ENCODE measurements around the gene ZDHHC8. TPM values are rescaled to one million over a fixed set of nuclear protein-coding genes. Genes with fewer than 3 reads are reported as not detected.

The ZDHHC8 gene
- total and polyA plus RNA-seq, 5 donors, result 34.2 to 64.7 (median 54.9) TPM

DNA sequence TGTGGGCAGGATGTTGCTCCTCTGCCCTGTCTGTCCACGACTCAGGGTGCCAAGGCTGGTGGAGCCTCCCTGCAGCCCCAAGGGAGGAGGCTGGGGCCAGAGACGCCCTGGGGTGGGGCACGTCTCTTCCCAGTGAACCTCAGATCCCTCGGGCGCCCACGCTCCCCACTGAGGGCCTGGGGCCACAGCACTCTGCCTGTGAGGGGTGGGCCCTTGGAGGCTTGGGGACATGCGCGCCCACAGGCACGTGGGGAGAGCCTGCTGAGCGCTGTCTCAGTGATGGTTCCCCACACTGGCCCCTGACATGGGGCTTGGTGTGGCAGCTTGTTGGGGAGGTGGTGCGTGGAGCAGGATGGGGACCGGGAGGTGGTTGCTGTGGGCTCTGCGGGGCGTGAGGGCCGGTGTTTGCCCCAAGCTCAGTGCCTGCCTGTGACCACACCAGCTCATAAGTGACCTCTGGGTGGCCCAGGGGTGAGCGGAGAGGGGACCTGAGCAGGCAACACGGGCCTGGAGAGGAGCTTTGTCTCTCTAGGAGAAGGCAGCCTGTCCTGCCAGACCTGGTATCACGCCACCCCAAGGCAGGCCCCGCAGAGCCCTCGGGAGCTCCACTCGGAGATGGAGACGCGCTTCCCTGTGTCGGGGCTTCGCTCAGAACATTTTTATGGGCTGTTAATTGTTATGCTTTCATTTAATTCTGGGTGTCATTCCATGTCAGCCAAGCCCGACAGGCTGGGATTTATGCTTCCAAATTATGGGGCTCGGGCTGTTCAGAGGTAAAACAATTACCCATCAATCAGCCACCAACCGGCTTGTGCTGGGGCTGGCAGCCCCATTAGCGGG is 46.7 kb downstream of the ZDHHC8 start:
- H3K4me3 ChIP-seq (ENCODE audit: low read length), result no peak overlapping the region
- no peaks in the 10 kb centered on the region for H3K9me3 ChIP-seq (ENCODE audit: control insufficient read depth, low read length)
- intact Hi-C loops (cut with DNase I), result no loop called here
- H3K27me3 ChIP-seq (ENCODE audit: control insufficient read depth, insufficient read depth), result no peaks in the 10 kb centered on the region
- DNase-seq (no peak), ATAC-seq (no peak)
- H3K27ac ChIP-seq (ENCODE audit: low read length), result no peak overlapping the region
- WGBS, result 84% methylated on average over 29 of the region's 29 CpGs
- H3K4me1 ChIP-seq (ENCODE audit: control insufficient read depth, insufficient read depth, low read length), result no peaks in the 10 kb centered on the region

DNA sequence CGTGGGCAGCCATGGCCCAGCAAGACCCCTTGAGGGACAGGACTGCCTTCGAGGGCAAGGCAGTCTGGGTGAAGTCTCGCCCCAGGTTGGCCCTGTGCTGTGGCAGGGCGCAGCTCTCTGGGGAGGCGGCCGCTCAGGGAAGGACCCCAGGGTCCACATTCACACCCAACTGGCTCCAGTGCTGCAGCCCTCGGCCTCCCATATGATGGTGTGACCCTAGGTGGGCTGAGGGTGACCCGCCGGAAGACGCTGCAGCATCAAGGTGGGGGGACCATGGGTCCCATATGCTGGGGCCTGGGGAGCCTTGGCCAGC is 47.3 kb downstream of the ZDHHC8 start:
- WGBS, result 90% methylated on average over 10 of the region's 10 CpGs
- Histone ChIP-seq H3K4me3 (ENCODE audit: low read length) (no peak overlapping the region), H3K27ac (ENCODE audit: low read length) (no peak overlapping the region), H3K9me3 (ENCODE audit: control insufficient read depth, low read length) (no peaks in the 10 kb centered on the region), H3K4me1 (ENCODE audit: control insufficient read depth, insufficient read depth, low read length) (no peaks in the 10 kb centered on the region), H3K27me3 (ENCODE audit: control insufficient read depth, insufficient read depth) (no peaks in the 10 kb centered on the region)
- DNase-seq (no peak), ATAC-seq (no peak)
- intact Hi-C loops (cut with DNase I), result no loop called here

DNA sequence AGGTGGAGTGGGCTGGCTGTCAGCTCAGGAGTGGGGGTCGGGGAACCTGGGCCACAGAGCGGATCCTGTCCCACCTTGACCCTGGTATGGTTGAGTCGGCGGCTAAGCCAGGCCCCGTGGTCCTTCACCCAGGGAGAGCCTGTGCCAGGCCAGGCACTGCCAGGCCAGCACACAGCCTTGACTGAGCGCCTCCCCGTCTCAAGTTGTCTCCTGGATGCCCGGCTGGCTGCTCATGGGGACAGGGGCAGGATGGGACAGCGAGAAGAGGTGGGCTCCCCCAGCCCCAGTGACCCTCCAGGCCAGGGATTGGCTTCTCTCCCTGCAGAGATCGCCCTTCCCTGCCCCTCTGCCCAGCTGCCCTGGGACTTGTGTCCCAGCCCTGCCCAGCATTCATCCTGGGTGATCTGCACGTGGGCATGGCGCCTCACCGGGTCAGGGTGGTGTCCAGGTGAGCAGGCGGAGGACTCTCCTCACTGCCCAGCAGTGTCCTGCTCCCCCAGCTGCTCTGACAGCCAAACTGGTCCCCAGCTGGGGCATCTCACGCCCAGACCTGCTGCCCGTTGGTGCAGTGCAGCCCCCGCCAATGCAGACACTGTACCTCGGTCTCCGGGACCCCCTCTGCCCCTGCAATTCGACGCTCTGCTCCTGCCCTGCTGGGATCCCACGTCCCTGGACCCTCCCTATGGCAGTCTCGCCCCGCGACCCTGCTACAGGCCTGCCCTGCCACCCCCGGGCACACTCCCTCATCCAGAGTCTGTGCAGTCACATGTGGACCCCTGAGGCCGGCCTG is 48.0 kb downstream of the ZDHHC8 start:
- DNase-seq, result no peak
- 89% methylated on average over 27 of the region's 27 CpGs for WGBS

DNA sequence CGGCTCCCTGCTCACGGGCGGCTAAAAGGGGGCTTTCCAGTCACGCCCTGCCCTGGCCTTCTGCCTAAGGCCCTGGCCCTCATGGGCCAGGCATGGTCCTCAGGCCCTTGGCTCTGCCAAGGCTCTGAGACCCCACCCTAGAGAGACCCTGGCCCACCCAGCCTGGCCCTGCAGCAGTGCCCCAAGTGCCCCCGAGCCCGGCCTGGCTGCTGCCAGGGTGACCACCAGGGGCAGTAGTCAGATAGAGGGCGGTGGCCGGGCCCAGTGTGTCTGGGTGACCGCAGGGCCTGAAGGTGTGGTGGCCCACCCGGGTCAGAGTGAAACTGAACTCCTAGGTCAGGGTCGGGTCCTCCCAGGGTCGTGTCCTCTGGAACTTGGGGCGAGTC is 48.6 kb downstream of the ZDHHC8 start:
- ATAC-seq, result no peak
- no peak for DNase-seq
- no peaks in the 10 kb centered on the region for H3K4me1 ChIP-seq (ENCODE audit: control insufficient read depth, insufficient read depth, low read length)
- WGBS, result 83% methylated on average over 13 of the region's 13 CpGs
- intact Hi-C loops (cut with DNase I), result no loop called here
- no peaks in the 10 kb centered on the region for H3K9me3 ChIP-seq (ENCODE audit: control insufficient read depth, low read length)
- no peak overlapping the region for H3K4me3 ChIP-seq (ENCODE audit: low read length)
- no peak overlapping the region for H3K27ac ChIP-seq (ENCODE audit: low read length)
- H3K27me3 ChIP-seq (ENCODE audit: control insufficient read depth, insufficient read depth), result no peaks in the 10 kb centered on the region

More for the DNA sequence above, 48.0 kb downstream of the ZDHHC8 start:
- intact Hi-C loops (cut with DNase I), result no loop called here
- Histone ChIP-seq H3K27me3 (ENCODE audit: control insufficient read depth, insufficient read depth) (no peaks in the 10 kb centered on the region), H3K4me1 (ENCODE audit: control insufficient read depth, insufficient read depth, low read length) (no peaks in the 10 kb centered on the region), H3K9me3 (ENCODE audit: control insufficient read depth, low read length) (no peaks in the 10 kb centered on the region), H3K27ac (ENCODE audit: low read length) (no peak overlapping the region), H3K4me3 (ENCODE audit: low read length) (no peak overlapping the region)
- ATAC-seq, result no peak

DNA sequence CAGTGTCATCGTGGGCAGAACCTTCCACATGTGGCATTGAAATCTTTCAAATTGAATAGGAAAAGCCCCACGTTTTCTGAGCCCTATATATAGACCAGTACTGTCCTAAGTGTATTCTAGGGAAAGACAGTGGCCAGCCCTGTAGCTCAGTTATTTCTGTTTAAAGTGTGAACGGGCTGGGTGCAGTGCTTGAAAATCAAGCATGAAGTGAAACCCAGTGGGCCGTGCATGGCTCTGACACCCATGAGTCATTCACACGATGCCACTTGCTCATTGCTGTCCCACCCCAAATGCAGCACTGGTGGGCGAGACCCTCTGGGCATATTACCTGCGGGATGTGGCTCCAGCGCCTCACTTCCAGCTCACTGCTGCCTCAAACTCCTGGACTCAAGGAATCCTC is 49.0 kb downstream of the ZDHHC8 start:
- WGBS, result 78% methylated on average over 8 of the region's 8 CpGs
- Histone ChIP-seq H3K4me1 (ENCODE audit: control insufficient read depth, insufficient read depth, low read length) (no peaks in the 10 kb centered on the region), H3K4me3 (ENCODE audit: low read length) (no peak overlapping the region), H3K27me3 (ENCODE audit: control insufficient read depth, insufficient read depth) (no peaks in the 10 kb centered on the region), H3K9me3 (ENCODE audit: control insufficient read depth, low read length) (no peaks in the 10 kb centered on the region), H3K27ac (ENCODE audit: low read length) (no peak overlapping the region)
- DNase-seq, result no peak
- intact Hi-C loops (cut with DNase I), result no loop called here
- no peak for ATAC-seq

DNA sequence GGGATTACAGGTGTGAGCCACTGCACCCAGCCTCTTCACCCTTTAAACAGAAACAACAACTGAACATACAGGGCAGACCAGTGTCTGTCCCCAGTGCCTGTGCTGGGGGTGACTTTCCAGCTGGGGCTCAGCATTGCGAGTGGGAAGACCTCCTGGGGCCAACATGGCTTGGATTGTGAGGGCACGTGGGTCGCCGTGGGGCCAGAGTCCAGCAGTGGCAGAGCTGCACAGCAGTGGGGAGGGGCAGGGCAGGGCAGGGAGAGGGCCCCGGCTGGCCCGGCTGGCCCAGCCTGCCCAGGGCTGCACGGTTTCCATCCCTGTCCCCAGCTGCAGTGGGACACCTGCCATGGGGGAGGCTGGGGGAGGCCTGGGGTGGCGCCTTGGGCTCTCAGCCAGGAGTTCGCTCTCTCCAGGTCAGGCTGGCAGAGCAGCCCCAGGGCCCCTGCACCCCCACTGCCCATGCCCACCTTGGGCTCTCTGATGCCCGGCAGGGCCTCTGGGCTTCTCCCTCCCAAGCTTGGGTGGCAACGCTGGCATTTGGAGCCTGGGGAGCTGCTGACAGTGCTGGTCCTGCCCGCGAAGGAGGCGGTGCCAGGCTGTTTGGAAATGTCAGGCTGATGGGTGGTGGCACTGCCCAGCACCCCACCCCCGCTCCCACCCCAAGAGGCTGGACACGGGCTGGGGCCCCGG is 49.7 kb downstream of the ZDHHC8 start:
- Histone ChIP-seq H3K27ac (ENCODE audit: low read length) (no peak overlapping the region), H3K4me1 (ENCODE audit: control insufficient read depth, insufficient read depth, low read length) (no peaks in the 10 kb centered on the region), H3K9me3 (ENCODE audit: control insufficient read depth, low read length) (no peaks in the 10 kb centered on the region), H3K4me3 (ENCODE audit: low read length) (no peak overlapping the region), H3K27me3 (ENCODE audit: control insufficient read depth, insufficient read depth) (no peaks in the 10 kb centered on the region)
- 77% methylated on average over 17 of the region's 17 CpGs for WGBS
- DNase-seq, result no peak
- no peak for ATAC-seq
- intact Hi-C loops (cut with DNase I), result no loop called here

DNA sequence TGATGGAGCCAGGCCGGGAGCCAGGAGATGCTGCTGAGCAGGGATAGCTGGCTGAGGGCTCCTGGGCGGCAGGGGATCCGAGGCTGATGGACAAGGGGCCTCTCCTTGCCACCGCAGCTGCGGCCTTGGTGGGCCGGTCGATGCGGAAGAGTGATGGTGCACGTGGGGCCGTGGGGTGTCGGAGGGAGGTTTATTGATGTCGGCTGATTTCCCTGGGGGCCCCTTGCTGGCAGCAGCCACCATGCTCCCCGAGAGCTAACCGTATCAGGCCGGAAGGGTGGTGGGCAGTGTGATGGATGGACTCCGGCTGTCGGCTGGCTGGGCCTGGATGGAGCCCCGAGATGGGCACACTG is 50.3 kb downstream of the ZDHHC8 start:
- intact Hi-C loops (cut with DNase I), result no loop called here
- no peak for DNase-seq
- WGBS, result 79% methylated on average over 18 of the region's 18 CpGs
- Histone ChIP-seq H3K27ac (ENCODE audit: low read length) (no peak overlapping the region), H3K9me3 (ENCODE audit: control insufficient read depth, low read length) (no peaks in the 10 kb centered on the region), H3K27me3 (ENCODE audit: control insufficient read depth, insufficient read depth) (no peaks in the 10 kb centered on the region), H3K4me1 (ENCODE audit: control insufficient read depth, insufficient read depth, low read length) (no peaks in the 10 kb centered on the region), H3K4me3 (ENCODE audit: low read length) (no peak overlapping the region)
- no peak for ATAC-seq

DNA sequence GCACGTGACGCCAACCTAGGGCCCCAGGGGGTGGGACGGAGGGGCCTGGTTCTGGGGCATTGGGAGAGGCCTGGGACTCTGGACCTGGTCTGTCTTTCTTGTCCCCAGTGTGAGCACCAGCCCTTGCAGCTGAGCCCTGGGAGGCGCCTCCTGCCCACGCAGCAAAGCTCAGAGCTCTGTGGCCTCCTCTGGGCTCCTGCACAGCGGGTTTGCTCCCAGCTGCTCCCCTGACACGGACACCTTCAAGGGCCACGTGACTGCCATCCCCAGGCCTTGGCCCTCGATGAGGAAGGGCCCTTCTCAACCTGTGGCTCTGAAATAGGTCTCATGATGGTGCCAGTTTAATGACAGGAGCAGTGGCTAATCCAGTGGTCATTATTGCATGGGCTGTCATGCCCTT is 50.8 kb downstream of the ZDHHC8 start:
- 89% methylated on average over 9 of the region's 9 CpGs for WGBS

DNA sequence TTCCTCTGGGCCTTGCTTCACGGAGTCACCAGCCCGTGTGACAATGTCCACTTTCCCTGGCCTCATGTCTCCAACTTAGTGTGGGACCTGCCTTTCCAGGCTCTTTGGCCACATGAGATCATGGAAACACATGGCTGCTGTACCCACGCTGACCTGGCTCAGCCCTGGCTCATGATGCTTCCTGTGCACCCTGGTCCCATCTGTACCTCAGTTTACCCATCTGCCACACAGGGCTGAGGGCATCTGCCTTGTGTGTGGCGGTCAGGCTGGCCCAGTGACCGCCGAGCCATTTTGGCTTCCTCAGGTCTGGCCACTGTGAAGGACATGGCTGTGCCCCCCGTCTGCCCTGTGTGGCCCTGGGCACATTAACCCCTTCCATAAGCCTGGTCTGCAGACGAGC is 51.5 kb downstream of the ZDHHC8 start:
- no peaks in the 10 kb centered on the region for H3K27me3 ChIP-seq (ENCODE audit: control insufficient read depth, insufficient read depth)
- DNase-seq (no peak), ATAC-seq (no peak)
- no peaks in the 10 kb centered on the region for H3K9me3 ChIP-seq (ENCODE audit: control insufficient read depth, low read length)
- H3K4me3 ChIP-seq (ENCODE audit: low read length), result no peak overlapping the region
- H3K4me1 ChIP-seq (ENCODE audit: control insufficient read depth, insufficient read depth, low read length), result no peaks in the 10 kb centered on the region
- no peak overlapping the region for H3K27ac ChIP-seq (ENCODE audit: low read length)
- intact Hi-C loops (cut with DNase I), result no loop called here
- WGBS, result 84% methylated on average over 8 of the region's 8 CpGs

More for the DNA sequence above, 50.8 kb downstream of the ZDHHC8 start:
- Histone ChIP-seq H3K9me3 (ENCODE audit: control insufficient read depth, low read length) (no peaks in the 10 kb centered on the region), H3K27me3 (ENCODE audit: control insufficient read depth, insufficient read depth) (no peaks in the 10 kb centered on the region), H3K4me1 (ENCODE audit: control insufficient read depth, insufficient read depth, low read length) (no peaks in the 10 kb centered on the region), H3K4me3 (ENCODE audit: low read length) (no peak overlapping the region), H3K27ac (ENCODE audit: low read length) (no peak overlapping the region)
- intact Hi-C loops (cut with DNase I), result no loop called here
- DNase-seq (no peak), ATAC-seq (no peak)

DNA sequence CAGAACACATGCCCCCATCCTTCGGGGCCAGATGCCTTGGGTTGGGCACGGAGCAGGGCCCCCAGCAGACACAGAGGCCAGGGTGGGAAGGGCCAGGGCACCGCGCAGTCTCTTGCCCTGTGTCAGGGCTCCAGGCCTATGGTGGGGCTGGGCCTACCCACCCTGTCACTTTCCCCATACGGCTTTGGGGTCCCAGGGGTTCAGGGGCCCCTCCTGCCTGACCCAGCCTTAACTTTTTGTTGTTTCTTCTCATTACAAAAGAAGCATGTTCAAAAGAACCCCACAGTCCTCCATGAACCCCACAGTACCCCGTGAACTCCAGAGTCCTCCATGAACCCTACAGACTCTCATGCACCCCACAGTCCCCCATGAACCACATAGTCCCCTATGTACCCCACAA is 52.2 kb downstream of the ZDHHC8 start:
- DNase-seq, result no peak
- 68% methylated on average over 6 of the region's 6 CpGs for WGBS

DNA sequence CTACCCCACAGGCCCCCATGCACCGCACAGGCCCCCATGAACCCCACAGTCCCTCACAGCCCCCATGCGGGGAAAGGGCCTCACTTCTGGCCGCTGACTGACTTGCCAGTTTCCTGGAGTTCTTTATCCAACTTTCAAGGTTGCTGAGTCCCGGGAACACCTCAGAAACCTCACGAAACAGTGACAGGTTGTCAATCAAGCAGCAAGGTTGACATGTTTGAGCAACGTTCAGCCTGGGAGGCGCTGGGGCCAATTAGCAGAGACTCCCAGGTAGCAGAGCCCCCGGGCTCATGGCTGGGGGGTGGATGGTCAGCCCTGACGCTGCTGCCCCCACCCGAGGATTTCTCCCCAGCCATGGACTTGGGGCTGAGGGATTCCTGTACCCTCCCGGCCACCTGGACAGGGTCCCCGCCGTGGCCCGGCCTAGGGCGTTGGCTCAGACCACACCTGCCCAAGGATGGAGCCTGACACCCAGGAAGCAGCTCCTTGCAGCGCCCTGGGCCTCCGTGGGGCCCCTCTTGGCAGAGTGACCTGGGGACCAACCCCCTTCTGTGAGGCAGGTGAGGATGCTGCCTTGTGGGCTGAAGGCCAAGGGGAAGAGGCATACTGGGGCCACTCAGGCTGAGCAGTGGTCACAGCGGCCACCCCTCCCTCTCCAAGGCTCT is 53.0 kb downstream of the ZDHHC8 start:
- DNase-seq (no peak), ATAC-seq (no peak)
- H3K27me3 ChIP-seq (ENCODE audit: control insufficient read depth, insufficient read depth), result no peaks in the 10 kb centered on the region
- no peaks in the 10 kb centered on the region for H3K9me3 ChIP-seq (ENCODE audit: control insufficient read depth, low read length)
- H3K4me1 ChIP-seq (ENCODE audit: control insufficient read depth, insufficient read depth, low read length), result no peaks in the 10 kb centered on the region
- intact Hi-C loops (cut with DNase I), result no loop called here
- H3K4me3 ChIP-seq (ENCODE audit: low read length), result no peak overlapping the region
- H3K27ac ChIP-seq (ENCODE audit: low read length), result no peak overlapping the region
- 82% methylated on average over 18 of the region's 18 CpGs for WGBS

More for the DNA sequence above, 52.2 kb downstream of the ZDHHC8 start:
- H3K4me1 ChIP-seq (ENCODE audit: control insufficient read depth, insufficient read depth, low read length), result no peaks in the 10 kb centered on the region
- intact Hi-C loops (cut with DNase I), result no loop called here
- no peaks in the 10 kb centered on the region for H3K27me3 ChIP-seq (ENCODE audit: control insufficient read depth, insufficient read depth)
- no peak overlapping the region for H3K4me3 ChIP-seq (ENCODE audit: low read length)
- no peak overlapping the region for H3K27ac ChIP-seq (ENCODE audit: low read length)
- H3K9me3 ChIP-seq (ENCODE audit: control insufficient read depth, low read length), result no peaks in the 10 kb centered on the region
- ATAC-seq, result no peak

Measured in right cardiac atrium (tissue), 5 donors.